ENCODE results near the gene TYW3. TPM values are rescaled to one million over a fixed set of nuclear protein-coding genes. Genes with fewer than 3 reads are reported as not detected.

The TYW3 gene
- total and polyA plus RNA-seq, 2 of the 8 experiments (the other 6 are each of a cell fraction or from before 2014, with no cell fraction given) = 6.9 to 31.4 TPM

GRCh38 chr1:74690909-74691308 is 42.0 kb upstream of the TYW3 start (continued):
- TF ChIP-seq CHD2 (IDR thresholded peaks at IDR 0.05; ENCODE audit: low read length) = no peak
- TF ChIP-seq HDAC2 (IDR thresholded peaks at IDR 0.05; ENCODE audit: borderline replicate concordance in 1 of 2, low read depth in 2 of 2, low read length in 2 of 2) = no peak
- no peak for TF ChIP-seq JUN (IDR thresholded peaks at IDR 0.05; ENCODE audit: low read depth, low read length)
- TF ChIP-seq RNF2 (IDR thresholded peaks at IDR 0.05; ENCODE audit: borderline replicate concordance, low read depth, low read length, missing control alignments, poor library complexity, severe bottlenecking) = no peak
- TF ChIP-seq TEAD4 (IDR thresholded peaks at IDR 0.05; ENCODE audit: low read depth, low read length) = no peak
